Right kidney (tissue), 1 donor: ENCODE data around the gene LCN15.
A peak's percentile ranks its signal among the peaks of the same experiment; 100 is the strongest.
"Not testable (repeated sequence)": the region's sequence is repeated elsewhere in the genome, so short reads cannot be mapped to it uniquely, and the experiment has no call there.

ENCODE experiments used
- DNase-seq: peaks from one replicate; pipeline ENCODE4 v3.0.0-alpha.2; 2016

Gene LCN15

DNA sequence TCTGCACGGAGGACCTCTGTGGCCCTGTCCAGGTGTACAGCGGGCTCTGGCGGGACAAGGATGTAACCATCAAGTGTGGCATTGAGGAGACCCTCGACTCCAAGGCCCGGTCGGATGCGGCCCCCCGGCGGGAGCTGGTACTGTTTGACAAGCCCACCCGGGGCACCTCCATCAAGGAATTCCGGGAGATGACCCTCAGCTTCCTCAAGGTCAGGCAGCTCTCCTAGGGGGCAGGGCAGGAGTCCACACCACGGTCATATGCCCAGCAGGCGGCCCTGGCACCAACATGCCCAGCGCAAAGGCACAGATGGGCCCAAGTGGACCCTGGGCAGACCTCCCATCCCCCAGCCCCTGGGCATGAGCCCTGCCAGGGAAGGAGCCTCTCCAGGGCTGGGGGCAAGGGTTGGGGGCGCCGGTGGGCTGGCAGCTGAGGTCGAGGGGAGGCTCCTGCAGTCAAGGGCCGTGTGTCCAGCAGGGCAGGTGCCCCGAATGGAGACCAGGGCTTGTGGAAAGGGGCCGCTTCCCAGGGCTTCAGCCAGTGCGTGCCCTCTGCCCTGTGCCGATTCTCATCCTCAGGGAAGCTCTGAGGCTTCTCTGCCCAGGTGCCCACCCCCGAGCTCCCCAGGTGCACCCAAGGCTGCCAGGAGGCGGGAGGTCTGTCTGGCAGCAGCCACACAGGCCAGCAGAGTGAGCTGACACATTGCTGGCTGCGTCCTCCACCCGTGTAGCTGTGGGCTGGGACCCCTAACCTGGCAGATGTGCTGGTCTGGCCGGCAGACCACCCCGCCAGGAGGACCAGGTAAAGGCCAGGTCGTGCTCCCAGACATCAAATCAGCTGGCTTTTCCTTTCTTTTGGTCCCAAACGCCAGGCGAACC is 42.0 kb downstream of the LCN15 start:
- no peak for DNase-seq

DNA sequence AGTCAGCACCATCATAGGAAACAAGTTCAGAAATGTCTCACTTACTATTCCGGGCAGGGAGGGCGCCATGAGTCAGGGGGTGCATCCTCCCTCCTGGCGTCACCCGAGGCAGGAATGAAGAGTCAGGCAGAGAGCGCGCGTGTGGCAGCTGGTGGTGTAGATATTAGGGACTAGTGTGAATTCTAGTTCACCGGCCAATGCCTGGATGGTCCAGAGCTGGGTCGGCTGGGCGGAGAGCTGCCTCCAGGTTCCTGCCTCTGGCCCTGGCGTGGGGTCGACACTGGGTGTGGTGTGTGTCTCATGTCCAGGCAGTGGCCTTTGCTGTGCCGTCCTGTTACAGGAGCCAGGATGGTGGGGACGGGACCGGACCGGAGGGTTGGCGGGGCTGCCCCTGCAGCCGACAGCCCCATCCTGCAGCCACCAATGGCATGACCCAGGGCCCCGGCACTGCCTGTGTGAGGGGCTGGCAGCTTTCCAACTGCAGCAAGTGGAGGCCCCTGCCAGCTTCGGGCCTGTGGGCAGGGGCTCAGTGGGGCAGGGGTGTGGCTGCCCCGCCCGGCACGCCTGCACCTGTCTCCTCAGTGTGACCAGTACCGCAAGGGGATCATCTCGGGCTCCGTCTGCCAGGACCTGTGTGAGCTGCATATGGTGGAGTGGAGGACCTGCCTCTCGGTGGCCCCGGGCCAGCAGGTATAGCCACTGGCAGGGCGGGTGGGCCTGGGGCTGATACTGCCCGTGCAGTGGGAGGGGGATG is 42.8 kb downstream of the LCN15 start:
- DNase-seq = no peak

DNA sequence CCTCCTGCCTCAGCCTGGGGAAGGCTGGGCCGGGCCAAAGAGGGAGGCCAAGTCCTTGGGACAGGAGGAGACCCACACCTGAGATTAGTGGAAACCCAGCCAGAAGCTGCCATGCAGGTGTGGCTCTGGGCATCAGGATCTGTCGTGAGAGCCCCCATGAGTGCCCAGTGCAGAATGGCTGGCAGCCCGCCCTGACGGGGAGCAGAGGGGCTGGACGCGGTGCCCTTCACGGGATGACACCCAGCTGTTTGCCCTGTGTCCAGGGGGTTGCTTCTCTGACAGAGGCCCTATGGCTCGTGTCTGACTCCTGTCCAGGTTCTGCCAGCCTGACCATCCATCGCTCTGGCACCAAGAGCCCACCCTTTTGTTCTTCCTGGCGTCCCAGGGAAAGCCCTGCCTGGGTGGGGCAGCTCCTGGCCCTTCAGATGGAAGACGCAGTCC is 43.4 kb downstream of the LCN15 start:
- DNase-seq = no peak

DNA sequence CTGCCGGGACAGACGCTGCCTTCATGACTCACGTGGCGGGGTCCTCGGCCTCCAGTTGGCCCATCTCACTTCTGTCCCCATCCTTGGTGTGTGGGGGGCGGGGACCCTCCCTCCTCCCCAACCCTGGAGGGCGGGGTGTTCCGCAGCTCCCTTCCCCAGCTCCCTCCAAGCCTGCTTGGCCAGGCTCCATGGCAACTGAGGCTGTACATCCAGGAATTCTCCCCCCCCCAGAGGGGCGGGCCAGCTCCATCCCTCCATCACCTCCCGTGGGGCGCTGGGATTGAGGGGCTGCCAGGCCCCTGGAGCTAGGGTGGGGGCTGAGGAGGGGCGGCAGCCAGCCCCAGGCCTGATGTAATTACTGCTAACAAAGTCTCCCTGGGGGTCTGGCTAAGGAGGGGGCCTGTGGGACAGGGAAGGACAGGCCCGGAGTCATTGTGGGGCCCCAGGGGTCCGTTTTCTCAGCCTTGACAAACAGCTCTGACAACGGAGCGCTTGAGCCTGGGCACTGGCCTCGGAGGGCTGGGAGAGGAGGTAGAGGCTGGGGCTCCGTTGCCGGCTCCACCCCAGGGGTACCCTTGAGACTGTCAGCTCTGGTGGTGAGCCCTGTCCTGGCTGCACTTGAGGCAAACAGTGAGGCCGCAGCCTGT is 43.9 kb downstream of the LCN15 start:
- DNase-seq = no peak

DNA sequence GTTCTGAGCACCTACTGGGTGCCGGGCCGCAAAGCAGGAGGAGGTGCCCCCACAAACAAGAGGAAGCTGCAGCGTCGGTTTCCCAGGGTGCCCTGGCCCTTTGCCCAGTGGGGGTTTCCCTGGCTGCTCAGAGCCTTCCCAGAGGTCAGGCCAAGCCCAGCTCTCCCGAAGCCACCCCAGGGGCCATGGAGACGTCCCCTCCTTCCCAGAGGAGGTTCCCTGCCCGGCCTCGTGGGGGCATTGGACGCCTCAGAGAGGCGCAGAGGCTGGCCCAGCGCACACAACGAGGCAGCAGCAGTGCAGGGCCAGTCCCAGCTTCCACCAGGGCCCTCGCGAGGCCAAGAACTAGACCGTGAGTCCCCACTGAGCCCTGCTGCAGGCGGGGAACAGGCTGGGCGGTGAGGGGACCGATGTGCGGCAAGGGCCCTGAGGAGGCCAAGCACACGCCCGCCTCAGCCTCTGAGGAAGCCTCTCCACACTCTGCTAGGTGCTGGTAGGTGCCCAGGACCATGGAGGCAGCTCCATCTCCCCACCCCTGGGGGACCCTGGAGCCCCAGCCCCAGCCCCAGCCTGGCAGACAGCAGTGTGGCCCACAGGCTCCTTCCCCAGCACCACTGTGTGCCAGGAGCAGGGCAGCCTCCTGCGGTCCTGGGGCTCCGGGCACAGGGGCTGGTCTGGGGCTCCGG is 45.0 kb downstream of the LCN15 start:
- no peak for DNase-seq

DNA sequence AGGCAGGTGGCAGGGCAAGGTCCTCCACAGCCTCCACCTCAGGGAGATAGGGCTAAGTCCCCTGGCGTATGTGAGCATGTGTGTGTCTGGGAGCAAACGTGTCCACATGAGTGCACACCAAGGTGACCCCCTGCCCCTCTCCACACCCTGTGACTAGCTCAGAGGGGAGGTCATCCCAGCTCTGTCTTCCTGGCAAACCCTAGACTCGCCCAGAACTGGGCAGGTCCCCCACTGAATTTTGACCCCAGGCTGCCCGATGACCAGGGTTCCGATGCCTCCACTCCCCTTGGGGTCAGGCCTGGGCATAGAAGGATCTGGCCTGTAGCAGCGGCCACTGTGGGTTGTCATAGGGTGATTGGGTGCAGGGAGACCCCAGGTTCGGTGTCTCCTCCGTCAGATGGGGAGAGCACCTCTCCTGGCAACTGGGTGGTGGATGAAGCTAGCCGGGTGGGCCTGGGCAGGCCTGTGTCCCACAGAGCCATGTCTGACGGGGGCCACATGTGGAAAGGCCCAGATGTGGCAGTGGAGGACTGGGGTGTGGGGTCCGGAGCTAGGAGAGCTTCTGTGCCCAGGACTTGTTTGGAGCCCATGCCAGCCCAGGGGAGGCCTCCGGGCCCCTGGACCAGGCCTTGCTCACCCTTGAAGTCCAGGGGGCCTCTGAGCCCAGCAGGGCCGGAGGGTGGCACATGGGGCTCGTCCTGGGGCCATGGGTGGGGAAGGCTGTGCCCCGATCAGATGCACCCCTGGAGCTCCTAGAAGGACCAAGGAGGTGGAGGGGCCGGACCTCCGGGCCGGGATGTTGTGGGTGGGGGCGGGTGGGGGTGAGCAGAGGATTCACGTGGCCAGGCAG is 45.7 kb downstream of the LCN15 start:
- no peak for DNase-seq

DNA sequence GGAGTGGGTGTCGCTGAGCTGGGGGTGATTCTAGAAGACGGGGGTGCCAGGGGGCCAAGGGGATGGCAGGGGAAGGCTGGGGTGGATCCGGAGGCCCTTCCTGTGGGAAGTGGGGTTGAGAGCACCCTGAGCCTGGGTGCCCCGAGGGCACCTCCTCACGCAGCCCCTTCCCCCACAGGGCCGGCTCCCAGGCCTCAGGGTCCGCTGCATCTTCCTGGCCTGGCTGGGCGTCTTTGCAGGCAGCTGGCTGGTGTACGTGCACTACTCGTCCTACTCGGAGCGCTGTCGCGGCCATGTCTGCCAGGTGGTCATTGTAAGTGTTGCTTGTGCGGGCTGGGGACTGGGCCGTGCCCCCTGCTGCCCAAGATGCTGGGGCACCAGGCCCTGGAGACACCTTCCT is 46.9 kb downstream of the LCN15 start:
- DNase-seq = no peak

DNA sequence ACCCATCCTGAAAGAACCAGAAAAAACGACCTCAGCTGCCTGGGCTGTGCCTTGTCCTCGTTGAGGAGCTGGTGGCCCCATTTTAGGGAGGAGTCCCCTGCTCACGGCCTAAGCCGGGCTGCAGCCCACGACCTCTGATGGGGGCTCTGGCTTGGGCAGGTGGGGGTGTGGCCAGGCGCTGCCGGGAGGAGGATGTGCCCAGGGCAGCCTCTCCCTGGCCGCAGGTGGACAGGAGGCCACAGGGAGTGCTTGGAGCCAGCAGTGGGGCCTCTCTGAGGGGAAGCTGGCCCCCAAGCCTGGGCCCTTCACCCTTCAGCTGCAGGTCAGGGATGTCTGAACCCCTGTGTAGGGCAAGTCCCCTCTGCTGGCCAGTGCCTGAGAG is 49.4 kb downstream of the LCN15 start:
- DNase-seq = peak; percentile 13

DNA sequence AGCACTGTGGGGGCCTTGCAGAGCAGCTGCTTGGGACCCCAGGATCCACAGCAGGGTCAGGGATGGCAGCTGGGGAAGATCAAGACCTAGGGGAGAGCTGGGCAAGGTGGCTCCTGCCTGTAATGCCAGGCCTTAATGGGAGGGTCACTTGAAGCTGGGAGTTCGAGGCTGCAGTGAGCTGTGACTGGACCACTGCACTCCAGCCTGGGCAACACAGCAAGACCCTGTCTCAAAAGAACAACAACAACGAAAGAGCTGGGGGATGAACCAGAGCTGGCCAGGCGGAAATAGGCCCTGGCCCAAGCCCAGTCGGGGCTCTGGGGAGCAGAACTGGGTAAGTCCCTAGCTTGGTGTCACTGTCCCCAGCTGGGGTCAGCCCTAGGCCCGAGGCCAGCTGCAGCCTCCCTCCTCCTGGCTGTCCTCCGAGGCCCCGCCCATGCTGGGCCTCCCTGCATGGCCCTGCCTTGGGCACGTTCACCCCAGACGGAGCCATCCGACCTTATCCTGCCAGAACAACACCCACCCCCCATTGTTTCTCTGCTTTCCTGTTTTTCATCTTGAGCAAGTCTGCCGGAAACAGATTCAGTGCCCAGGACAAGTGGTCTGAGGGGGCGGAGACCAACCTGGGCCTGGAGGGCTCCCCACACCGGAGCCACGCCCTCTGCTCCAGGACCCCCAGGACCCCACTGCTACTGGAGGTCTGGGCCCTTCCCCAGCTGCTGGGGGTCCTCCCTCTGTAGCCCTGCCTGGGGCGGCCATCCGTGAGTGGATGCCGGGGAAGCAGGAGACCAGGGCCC is 50.0 kb downstream of the LCN15 start:
- DNase-seq = no peak

DNA sequence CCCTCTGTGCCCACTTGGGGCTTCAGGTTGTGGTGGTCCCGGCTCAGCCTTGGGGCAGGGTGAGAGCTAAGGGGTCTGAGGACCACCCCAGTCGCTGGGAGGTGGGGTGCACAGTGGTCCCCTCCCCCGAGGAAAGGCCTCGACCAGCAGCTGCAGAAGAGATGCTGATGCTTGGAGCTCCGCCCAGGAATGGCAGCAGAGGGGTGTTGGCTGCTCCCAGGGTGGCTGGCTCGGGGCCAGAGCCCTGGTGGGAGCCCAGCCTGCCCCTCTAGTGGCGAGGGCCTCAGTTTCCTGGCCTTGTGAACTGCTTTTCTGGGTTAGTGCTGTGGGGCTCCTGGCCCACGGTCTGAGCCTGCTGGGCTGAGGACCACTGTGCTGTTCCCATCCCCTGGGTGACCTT is 50.8 kb downstream of the LCN15 start:
- DNase-seq = no peak

DNA sequence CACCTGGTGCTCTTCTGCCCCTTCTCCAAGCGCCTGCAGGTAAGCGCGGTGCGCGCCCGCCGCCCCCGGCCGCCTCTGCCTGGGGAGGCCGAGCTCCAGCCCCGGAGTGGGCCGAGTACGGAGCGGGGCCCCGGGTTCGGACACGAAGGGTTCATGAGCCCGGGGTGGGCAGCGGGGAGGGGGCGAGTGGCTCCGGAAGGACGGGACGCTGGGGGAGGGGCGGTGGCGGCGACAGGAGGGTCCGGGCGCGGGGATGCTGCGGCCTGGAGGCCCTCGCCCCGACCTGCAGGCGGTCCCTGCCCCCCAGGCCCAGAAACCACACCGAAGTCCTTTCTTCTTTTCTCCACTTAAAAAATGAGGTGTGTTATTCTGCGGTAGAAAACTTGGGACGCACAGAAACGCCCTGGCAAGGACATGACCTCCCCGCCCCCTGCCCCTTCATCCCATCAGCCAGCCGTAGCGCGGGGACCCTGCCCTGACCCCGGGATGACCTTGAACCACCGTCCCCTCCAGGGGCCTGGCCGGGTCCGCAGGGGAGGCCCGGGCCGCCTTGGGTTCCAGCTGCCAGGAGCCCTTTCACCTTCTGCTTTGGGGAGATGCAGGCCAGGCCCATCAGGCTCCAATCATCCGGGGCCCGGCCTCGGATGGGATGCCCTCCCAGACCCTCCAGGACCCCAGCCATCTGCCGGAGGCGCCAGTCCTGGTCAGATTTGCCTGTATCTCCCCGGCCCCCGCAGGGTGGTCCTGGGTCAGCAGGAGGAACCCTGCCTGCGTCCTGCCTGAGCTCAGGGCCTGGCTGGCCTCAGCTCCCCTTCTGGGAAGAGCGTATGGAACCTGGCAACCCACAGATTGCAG is 51.4 kb downstream of the LCN15 start:
- no peak for DNase-seq

DNA sequence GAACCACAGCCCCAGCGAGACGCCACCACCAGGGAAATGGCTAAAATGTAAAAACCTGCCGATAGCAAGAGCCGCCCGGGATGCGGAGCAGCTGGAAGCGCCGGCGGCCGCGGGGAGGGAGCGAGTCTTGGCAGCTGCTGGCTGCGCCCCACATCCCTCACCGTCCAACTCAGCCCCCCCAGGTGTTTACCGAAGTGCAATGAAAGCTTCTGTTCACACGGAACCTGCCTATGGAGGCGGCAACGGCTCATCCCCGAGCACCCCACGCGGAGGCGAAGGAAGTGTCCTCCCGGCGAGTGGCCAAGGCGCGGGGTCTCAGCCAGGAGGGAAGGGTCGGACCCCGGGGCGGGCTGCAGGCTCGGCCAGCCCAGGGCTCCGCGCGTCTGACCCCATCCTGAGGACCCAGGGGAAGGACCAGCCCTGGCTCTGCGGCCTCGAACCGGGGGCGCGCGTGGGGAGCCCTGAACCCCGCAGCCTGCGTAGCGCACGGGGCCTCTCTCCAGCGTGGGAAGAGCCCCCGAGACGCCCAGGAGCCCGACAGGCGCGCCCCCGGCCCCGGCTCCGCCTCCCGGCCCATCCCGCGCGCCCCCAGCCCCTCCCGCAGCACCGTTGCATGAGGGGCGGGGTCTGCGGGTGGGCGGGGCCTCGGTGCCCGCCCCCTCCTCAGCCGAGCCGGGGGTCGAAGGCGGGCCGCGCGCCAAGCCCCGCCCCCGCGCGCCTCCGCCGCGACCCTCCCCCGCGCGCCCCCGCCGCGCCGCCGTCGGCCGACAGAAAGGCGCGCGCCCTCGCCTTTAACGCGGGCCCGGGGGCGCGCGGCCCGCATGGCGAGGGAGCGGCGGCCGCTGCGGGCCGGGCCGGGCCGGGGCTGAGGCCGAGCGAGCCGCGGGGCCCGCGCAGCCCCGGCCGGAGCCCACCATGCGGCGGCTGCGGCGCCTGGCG is 52.3 kb downstream of the LCN15 start, which contains the start of gene DIPK1B:
TSS of gene DIPK1B (plus strand) at position 822 of the 939 bp plus-strand sequence. CDS start at position 916, 94 bp downstream.
- DNase-seq = peak; percentile 89

DNA sequence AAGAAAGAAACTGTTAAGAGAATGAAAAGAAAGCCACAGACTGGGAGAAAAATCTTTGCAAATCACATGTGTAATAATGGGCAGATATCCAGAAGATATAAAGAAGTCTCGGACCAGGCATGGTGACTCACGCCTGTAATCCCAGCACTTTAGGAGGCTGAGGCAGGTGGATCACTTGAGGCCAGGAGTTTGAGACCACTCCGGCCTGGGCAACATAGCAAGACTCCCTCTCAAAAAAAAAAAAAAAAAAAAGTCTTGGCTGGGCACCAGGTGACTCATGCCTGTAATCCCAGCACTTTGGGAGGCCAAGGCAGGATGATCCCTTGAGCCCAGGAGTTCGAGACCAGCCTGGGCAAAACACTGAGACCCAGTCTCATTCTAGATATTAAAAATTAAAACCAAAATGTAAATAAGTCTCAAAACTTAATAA is 53.1 kb downstream of the LCN15 start:
- DNase-seq = not testable (repeated sequence)

DNA sequence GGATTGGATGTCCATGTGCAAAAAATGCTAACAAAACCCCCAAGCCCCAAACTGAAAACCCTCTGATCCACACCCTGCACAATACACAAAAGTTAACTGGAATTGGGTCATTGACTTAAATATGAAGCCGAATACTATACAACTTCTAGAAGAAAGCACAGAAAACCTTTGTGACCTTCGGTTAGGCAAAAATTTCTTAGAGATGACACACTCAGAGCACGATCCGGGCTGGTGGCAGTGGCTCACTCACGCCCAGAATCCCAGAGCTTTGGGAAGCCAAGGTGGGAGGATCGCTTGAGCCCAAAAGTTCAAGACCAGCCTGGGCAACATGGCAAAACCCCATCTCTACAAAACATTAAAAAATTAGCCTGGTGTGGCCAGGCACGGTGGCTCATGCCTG is 53.8 kb downstream of the LCN15 start:
- DNase-seq = no peak
